Measurements from ENCODE around the gene USHBP1. TPM values are rescaled to one million over a fixed set of nuclear protein-coding genes. Genes with fewer than 3 reads are reported as not detected.

The USHBP1 gene
- total RNA-seq, 1 donor from 2014 or later = 0.28 TPM

DNA sequence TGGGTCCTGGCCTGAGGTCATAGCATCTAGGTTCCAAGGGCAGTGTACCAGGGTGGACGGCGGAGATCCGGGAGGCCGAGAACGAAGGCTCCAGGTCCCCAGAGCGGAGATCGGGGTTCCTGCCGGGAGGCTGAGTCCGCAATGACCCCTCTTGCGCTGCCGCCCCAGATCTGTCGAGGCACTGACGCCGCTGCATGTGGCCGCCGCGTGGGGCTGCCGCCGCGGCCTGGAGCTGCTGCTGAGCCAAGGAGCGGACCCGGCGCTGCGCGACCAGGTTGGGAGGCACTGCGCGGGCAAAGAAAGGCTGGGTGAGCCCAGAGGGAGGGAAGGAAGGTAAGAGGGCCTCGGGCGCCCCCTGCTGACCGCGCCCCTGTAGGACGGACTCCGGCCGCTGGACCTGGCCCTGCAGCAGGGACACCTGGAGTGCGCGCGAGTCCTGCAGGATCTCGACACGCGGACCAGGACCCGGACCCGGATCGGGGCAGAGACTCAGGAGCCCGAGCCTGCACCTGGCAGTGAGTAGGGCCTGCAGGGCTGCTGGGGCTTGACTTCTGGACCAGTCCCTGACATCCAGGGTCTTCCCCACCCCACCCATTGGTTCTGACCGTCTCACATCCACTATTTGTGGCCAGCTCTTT is 18.1 kb upstream of the USHBP1 start:
- Histone ChIP-seq H2AFZ (replicated peaks) (peak overlapping the region; percentile 58), H3K27me3 (peaks cover 18% of the 10 kb centered on the region), H3K4me1 (no peaks in the 10 kb centered on the region), H3K9ac (no peak overlapping the region), H3K4me2 (peak overlapping the region; percentile 73), H3K4me3 (peak overlapping the region; percentile 40), H3K9me3 (ENCODE audit: low read depth) (no peaks in the 10 kb centered on the region), H3K79me2 (ENCODE audit: low read depth) (no peaks in the 10 kb centered on the region), H4K20me1 (ENCODE audit: low read depth) (no peaks in the 10 kb centered on the region), H3F3A (ENCODE audit: low read depth) (peaks cover 25% of the 10 kb centered on the region), H3K27ac (no peak overlapping the region), H3K36me3 (no peaks in the 10 kb centered on the region)
- peak; percentile 41 for TF ChIP-seq EZH2 (IDR thresholded peaks at IDR 0.05)
- TF ChIP-seq EZH2phosphoT487 (IDR thresholded peaks at IDR 0.05) = no peak
- TF ChIP-seq, protein P1, sequence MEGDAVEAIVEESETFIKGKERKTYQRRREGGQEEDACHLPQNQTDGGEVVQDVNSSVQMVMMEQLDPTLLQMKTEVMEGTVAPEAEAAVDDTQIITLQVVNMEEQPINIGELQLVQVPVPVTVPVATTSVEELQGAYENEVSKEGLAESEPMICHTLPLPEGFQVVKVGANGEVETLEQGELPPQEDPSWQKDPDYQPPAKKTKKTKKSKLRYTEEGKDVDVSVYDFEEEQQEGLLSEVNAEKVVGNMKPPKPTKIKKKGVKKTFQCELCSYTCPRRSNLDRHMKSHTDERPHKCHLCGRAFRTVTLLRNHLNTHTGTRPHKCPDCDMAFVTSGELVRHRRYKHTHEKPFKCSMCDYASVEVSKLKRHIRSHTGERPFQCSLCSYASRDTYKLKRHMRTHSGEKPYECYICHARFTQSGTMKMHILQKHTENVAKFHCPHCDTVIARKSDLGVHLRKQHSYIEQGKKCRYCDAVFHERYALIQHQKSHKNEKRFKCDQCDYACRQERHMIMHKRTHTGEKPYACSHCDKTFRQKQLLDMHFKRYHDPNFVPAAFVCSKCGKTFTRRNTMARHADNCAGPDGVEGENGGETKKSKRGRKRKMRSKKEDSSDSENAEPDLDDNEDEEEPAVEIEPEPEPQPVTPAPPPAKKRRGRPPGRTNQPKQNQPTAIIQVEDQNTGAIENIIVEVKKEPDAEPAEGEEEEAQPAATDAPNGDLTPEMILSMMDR (IDR thresholded peaks at IDR 0.05) = peak; percentile 86
- Mint-ChIP-seq H3K27me3 (ENCODE audit: insufficient read depth, low read depth) (peaks cover 7% of the 10 kb centered on the region), H3K27ac (no peak overlapping the region), H3K9me3 (no peaks in the 10 kb centered on the region), H3K36me3 (peaks cover 2% of the 10 kb centered on the region), H3K4me1 (peaks cover 5% of the 10 kb centered on the region), H3K4me3 (peak overlapping the region; percentile 86)
- DNase-seq (ENCODE audit: low spot score) = peak; percentile 93

DNA sequence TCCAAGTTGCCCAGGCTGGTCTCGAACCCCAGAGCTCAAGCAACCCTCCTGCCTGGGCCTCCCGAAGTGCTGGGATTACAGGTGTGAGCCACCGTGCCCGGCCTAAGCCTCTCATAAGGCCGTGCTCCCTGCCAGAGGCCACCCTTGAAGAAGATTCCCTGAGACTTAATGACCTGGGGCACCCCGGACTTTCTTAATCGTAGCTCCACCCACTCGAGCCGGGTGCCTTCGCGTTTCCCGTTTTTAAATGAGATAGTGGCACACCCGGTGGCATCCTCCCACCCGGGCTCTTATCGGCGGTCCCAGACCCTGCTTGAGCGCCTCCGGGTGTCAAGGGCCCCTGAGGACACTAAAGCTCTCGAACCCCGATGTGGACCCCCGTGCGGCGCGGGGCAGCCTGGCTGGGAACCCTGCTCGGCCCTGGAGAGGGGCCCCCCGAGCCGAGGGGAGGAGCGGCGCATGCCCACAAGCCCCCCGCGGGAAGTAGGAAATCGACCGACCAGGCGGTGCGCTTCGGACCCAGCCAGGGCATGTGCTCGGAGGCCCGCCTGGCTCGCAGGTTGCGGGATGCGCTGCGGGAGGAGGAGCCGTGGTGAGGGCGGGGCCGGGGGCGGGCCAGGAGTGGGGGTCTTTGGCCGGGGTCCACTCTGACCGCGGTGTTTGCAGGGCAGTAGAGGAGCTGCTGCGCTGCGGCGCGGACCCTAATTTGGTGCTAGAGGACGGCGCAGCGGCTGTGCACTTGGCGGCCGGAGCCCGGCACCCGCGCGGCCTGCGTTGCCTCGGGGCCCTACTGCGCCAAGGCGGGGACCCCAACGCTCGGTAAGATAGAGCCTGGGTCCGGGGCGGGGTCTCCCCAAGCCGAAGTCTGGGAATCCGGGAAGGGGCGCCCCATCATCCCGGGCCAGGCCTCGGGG is 17.1 kb upstream of the USHBP1 start, which contains the start of gene ANKLE1:
Gene ANKLE1 (plus strand): TSS at position 511 of the 914 bp plus-strand sequence. CDS start 20 bp downstream, at position 531.
- H3K9me3 ChIP-seq (ENCODE audit: low read depth) = no peaks in the 10 kb centered on the region
- peak within 1 kb of the TSS; percentile 40 for H3K4me3 ChIP-seq
- DNase-seq (ENCODE audit: low spot score) = peak; percentile 54
- Mint-ChIP-seq H3K27ac (no peak within 1 kb of the TSS), H3K36me3 (peaks cover 5% of the 10 kb centered on the region), H3K27me3 (ENCODE audit: insufficient read depth, low read depth) (peaks cover 10% of the 10 kb centered on the region), H3K4me3 (peak within 1 kb of the TSS; percentile 86), H3K9me3 (no peaks in the 10 kb centered on the region), H3K4me1 (peaks cover 5% of the 10 kb centered on the region)
- H3F3A ChIP-seq (ENCODE audit: low read depth) = peaks cover 25% of the 10 kb centered on the region
- TF ChIP-seq EZH2 (IDR thresholded peaks at IDR 0.05) (peak; percentile 45), EZH2phosphoT487 (IDR thresholded peaks at IDR 0.05) (no peak)
- H3K4me2 ChIP-seq = peak within 1 kb of the TSS; percentile 73
- H3K4me1 ChIP-seq = no peaks in the 10 kb centered on the region
- no peaks in the 10 kb centered on the region for H3K79me2 ChIP-seq (ENCODE audit: low read depth)
- H4K20me1 ChIP-seq (ENCODE audit: low read depth) = no peaks in the 10 kb centered on the region
- H3K27ac ChIP-seq = no peak within 1 kb of the TSS
- peaks cover 18% of the 10 kb centered on the region for H3K27me3 ChIP-seq
- H3K36me3 ChIP-seq = no peaks in the 10 kb centered on the region
- H3K9ac ChIP-seq = no peak within 1 kb of the TSS
- peak within 1 kb of the TSS; percentile 58 for H2AFZ ChIP-seq (replicated peaks)

DNA sequence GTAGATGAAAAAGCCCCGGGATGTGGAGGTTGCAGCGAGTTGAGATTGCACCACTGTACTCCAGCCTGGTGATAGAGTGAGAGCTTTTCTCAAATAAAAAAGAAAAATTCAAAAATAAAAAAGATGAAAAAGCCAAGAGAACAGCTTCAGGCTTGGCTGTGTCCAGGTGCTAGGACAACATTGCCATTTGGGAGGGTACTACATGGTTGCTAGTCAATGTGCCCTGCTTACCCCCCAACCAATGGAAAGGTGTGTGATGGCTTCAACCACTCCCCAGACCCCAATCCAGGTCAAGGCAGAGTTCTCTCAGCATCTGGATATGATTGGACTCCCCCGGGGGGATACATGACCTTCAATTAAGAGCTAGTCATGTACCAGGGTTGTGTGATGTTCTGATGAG is 14.9 kb upstream of the USHBP1 start:
- peaks cover 18% of the 10 kb centered on the region for H3K27me3 ChIP-seq
- TF ChIP-seq EZH2phosphoT487 (IDR thresholded peaks at IDR 0.05) = no peak
- TF ChIP-seq EZH2 (IDR thresholded peaks at IDR 0.05) = no peak
- TF ChIP-seq, protein P1 (IDR thresholded peaks at IDR 0.05) = no peak
- peaks cover 5% of the 10 kb centered on the region for H3K4me1 Mint-ChIP-seq
- H3K4me2 ChIP-seq = no peak overlapping the region
- DNase-seq (ENCODE audit: low spot score) = no peak
- no peaks in the 10 kb centered on the region for H3K36me3 ChIP-seq
- H2AFZ ChIP-seq (replicated peaks) = no peak overlapping the region
- H4K20me1 ChIP-seq (ENCODE audit: low read depth) = no peaks in the 10 kb centered on the region
- no peak overlapping the region for H3K27ac Mint-ChIP-seq
- peaks cover 25% of the 10 kb centered on the region for H3F3A ChIP-seq (ENCODE audit: low read depth)
- H3K79me2 ChIP-seq (ENCODE audit: low read depth) = no peaks in the 10 kb centered on the region
- no peak overlapping the region for H3K4me3 ChIP-seq
- no peaks in the 10 kb centered on the region for H3K9me3 Mint-ChIP-seq
- H3K4me3 Mint-ChIP-seq = peak overlapping the region; percentile 41
- no peaks in the 10 kb centered on the region for H3K4me1 ChIP-seq
- H3K27me3 Mint-ChIP-seq (ENCODE audit: insufficient read depth, low read depth) = peaks cover 10% of the 10 kb centered on the region
- H3K36me3 Mint-ChIP-seq = peaks cover 7% of the 10 kb centered on the region
- H3K9ac ChIP-seq = no peak overlapping the region
- H3K27ac ChIP-seq = no peak overlapping the region
- no peaks in the 10 kb centered on the region for H3K9me3 ChIP-seq (ENCODE audit: low read depth)
